HCT116 (cell line): Measurements from ENCODE around the gene C4BPB. TPM values are rescaled to one million over a fixed set of nuclear protein-coding genes. Genes with fewer than 3 reads are reported as not detected.
A peak's percentile ranks its signal among the peaks of the same experiment; 100 is the strongest.

Experiments
- ATAC-seq: fragments of 200-7000 bp; cut with Tn5 transposase; 2 replicates; pipeline ENCODE4 v1.9.1; 2020; ENCODE audit warnings: mild to moderate bottlenecking, moderate library complexity
- BruUV-seq: library from RNA; stranded (reverse); fragments of 400-500 nt; replicated peaks from 2 replicates; lab custom pipeline; 2021; lab: Mats Ljungman, UMichigan
- CTCF ChIA-PET: fragments of 300-600 bp; sonication (Branson Sonifier 250); formaldehyde crosslinking; loops from one replicate; lab custom pipeline; 2021; ENCODE audit warnings: antibody characterized with exemption; lab: Charles Lee
- POLR2A ChIA-PET: fragments of 300-600, 350-600 bp; sonication (Branson Sonifier 250); formaldehyde crosslinking; loops from one replicate; lab custom pipeline; 2021; ENCODE audit warnings: antibody characterized with exemption; lab: Charles Lee
- RAD21 ChIA-PET, 2 experiments: fragments of 300-600 bp; sonication (Branson Sonifier 250); formaldehyde crosslinking; loops; one replicate each; lab custom pipeline; 2023; ENCODE audit warnings: low total read pairs in 2 of 2; ENCODE audit not compliant: uncharacterized antibody in 2 of 2, unreplicated experiment in 2 of 2, low non-redundant PET in 1 of 2; lab: Charles Lee
- DNase-seq: peaks from one replicate; pipeline ENCODE4 v3.0.0-alpha.2; 2010; ENCODE audit warnings: low read depth, low spot score
- H2AFZ ChIP-seq: fragments of 200-600 bp; shearing (Covaris generic), sonication (generic); 2 replicates; pipeline ENCODE4 v1.6.1; 2017; ENCODE audit warnings: low read depth, mixed run types, mixed read lengths, antibody characterized with exemption, low read length; ENCODE audit not compliant: poor library complexity, severe bottlenecking
- H3K27ac ChIP-seq: 2 replicates; pipeline ENCODE4 v1.5.1; 2012; ENCODE audit warnings: low read depth, low read length
- H3K27me3 ChIP-seq: fragments of 200-600 bp; sonication (generic); 2 replicates; pipeline ENCODE4 v1.6.1; 2016; ENCODE audit warnings: mixed run types, low read length, mixed read lengths; ENCODE audit not compliant: insufficient read depth
- H3K36me3 ChIP-seq, 2 experiments: fragments of 200-500 bp in 1 of 2; fragments of 200-600 bp in 1 of 2; sonication (Bioruptor generic) in 1 of 2; sonication (generic) in 1 of 2; 2 replicates each; pipeline versions ENCODE4 v1.5.1 to v1.6.1; 2014 to 2016; ENCODE audit warnings: low read length in 2 of 2, inconsistent platforms in 1 of 2, mixed read lengths in 1 of 2, mixed run types in 1 of 2; ENCODE audit not compliant: insufficient read depth in 2 of 2, control insufficient read depth in 1 of 2
- H3K4me1 ChIP-seq, 2 experiments: fragments of 200-600 bp in 1 of 2; sonication (generic) in 1 of 2; 2 replicates each; pipeline versions ENCODE4 v1.5.1 to v1.6.1; 2012 to 2017; ENCODE audit warnings: low read length in 2 of 2, inconsistent platforms in 1 of 2, mild to moderate bottlenecking in 1 of 2, mixed read lengths in 1 of 2, mixed run types in 1 of 2, moderate library complexity in 1 of 2; ENCODE audit not compliant: insufficient read depth in 2 of 2, control insufficient read depth in 1 of 2
- H3K4me2 ChIP-seq: fragments of 200-600 bp; sonication (generic); 2 replicates; pipeline ENCODE4 v1.6.1; 2017; ENCODE audit warnings: mixed run types, low read length, mixed read lengths
- H3K4me3 ChIP-seq, 2 experiments: fragments of 200-600 bp in 1 of 2; sonication (generic) in 1 of 2; replicated peaks in 1 of 2; 2 replicates each; pipeline ENCODE4 v1.5.1; 2011 to 2016; ENCODE audit warnings: low read length in 2 of 2, control low read depth in 1 of 2, low read depth in 1 of 2, mild to moderate bottlenecking in 1 of 2, mixed read lengths in 1 of 2, mixed run types in 1 of 2
- H3K79me2 ChIP-seq: fragments of 200-600 bp; sonication (generic); 2 replicates; pipeline ENCODE4 v1.6.1; 2017; ENCODE audit warnings: mild to moderate bottlenecking, mixed run types, low read length, moderate library complexity, mixed read lengths; ENCODE audit not compliant: insufficient read depth
- H3K9ac ChIP-seq: fragments of 200-600 bp; sonication (generic); 2 replicates; pipeline ENCODE4 v1.6.1; 2016; ENCODE audit warnings: low read length, mixed read lengths
- H3K9me2 ChIP-seq: fragments of 200-600 bp; sonication (generic), shearing (Covaris generic); 2 replicates; pipeline ENCODE4 v1.6.1; 2017; ENCODE audit warnings: mixed run types, mild to moderate bottlenecking, moderate library complexity; ENCODE audit not compliant: insufficient read depth
- H3K9me3 ChIP-seq, 2 experiments: fragments of 200-500 bp in 1 of 2; fragments of 200-600 bp in 1 of 2; sonication (Bioruptor generic) in 1 of 2; sonication (generic) in 1 of 2; 2 replicates each; pipeline ENCODE4 v1.6.1; 2014 to 2017; ENCODE audit warnings: low read length in 2 of 2, mixed read lengths in 2 of 2, inconsistent platforms in 1 of 2, low read depth in 1 of 2, mild to moderate bottlenecking in 1 of 2, mixed run types in 1 of 2, moderate library complexity in 1 of 2; ENCODE audit not compliant: control insufficient read depth in 1 of 2, insufficient read depth in 1 of 2
- H4K20me1 ChIP-seq: fragments of 200-600 bp; sonication (generic), shearing (Covaris generic); 2 replicates; pipeline ENCODE4 v1.6.1; 2017; ENCODE audit warnings: mixed run types, mild to moderate bottlenecking, moderate library complexity; ENCODE audit not compliant: insufficient read depth
- EGR1 ChIP-seq: IDR thresholded peaks from 2 replicates; pipeline ENCODE4 v1.6.1; 2012; ENCODE audit warnings: low read depth
- EZH2phosphoT487 ChIP-seq: fragments of 200-600 bp; IDR thresholded peaks from 2 replicates; pipeline ENCODE4 v1.6.1; 2018; ENCODE audit warnings: antibody characterized with exemption, borderline replicate concordance
- POLR2A ChIP-seq: IDR thresholded peaks from 2 replicates; pipeline ENCODE4 v1.7.0; 2011; ENCODE audit warnings: borderline replicate concordance; ENCODE audit not compliant: insufficient read depth, insufficient read length; ENCODE audit errors: extremely low read depth
- POLR2AphosphoS5 ChIP-seq: IDR thresholded peaks from 2 replicates; pipeline ENCODE4 v1.6.1; 2011; ENCODE audit warnings: mild to moderate bottlenecking, low read depth, low read length, moderate library complexity
- RAD21 ChIP-seq: IDR thresholded peaks from 2 replicates; pipeline ENCODE4 v1.6.1; 2012; ENCODE audit warnings: low read depth, mild to moderate bottlenecking
- SP1 ChIP-seq: IDR thresholded peaks from 2 replicates; pipeline ENCODE4 v1.6.1; 2012; ENCODE audit warnings: low read depth
- SRF ChIP-seq: IDR thresholded peaks from 2 replicates; pipeline ENCODE4 v1.6.1; 2012; ENCODE audit warnings: low read depth
- TCF7L2 ChIP-seq: IDR thresholded peaks from 2 replicates; pipeline ENCODE4 v1.7.0; 2011; ENCODE audit warnings: borderline replicate concordance, inconsistent platforms; ENCODE audit not compliant: insufficient read depth, insufficient read length; ENCODE audit errors: extremely low read depth
- YY1 ChIP-seq: IDR thresholded peaks from 2 replicates; pipeline ENCODE4 v1.6.1; 2011; ENCODE audit warnings: low read length, low read depth, moderate library complexity, mild to moderate bottlenecking; ENCODE audit not compliant: insufficient replicate concordance; ENCODE audit errors: extremely low read depth
- ZFX ChIP-seq: fragments of 450-650 bp; IDR thresholded peaks from 2 replicates; pipeline ENCODE4 v1.6.1; 2017
- intact Hi-C: fragments of 100-400 bp; cut with micrococcal nuclease; formaldehyde crosslinking; loops from 2 replicates; pipeline ENCODE4 v1.10.0; 2022
- total RNA-seq: library from RNA; stranded (reverse); gene quantifications from one replicate; pipeline ENCODE4 v1.2.1, GENCODE V29; 2021; ENCODE audit not compliant: unreplicated experiment
- TF ChIP-seq, protein P1 (sequence below): IDR thresholded peaks from 2 replicates; pipeline ENCODE4 v1.6.1; 2012
- TF ChIP-seq, protein P2 (sequence below), 3 experiments: fragments of 200-600 bp in 1 of 3; sonication (generic) in 1 of 3; IDR thresholded peaks in 2 of 3; conservative IDR thresholded peaks in 1 of 3; 2 replicates each; pipeline ENCODE4 v1.5.1; 2012 to 2017; ENCODE audit warnings: low read depth in 2 of 3, low read length in 2 of 3, antibody characterized with exemption in 1 of 3, borderline replicate concordance in 1 of 3, control low read depth in 1 of 3, mild to moderate bottlenecking in 1 of 3, mixed read lengths in 1 of 3, mixed run types in 1 of 3, moderate library complexity in 1 of 3; ENCODE audit not compliant: insufficient read depth in 1 of 3
- TF ChIP-seq, protein P3 (sequence below): IDR thresholded peaks from 2 replicates; pipeline ENCODE4 v1.6.1; 2012; ENCODE audit warnings: low read depth
- TF ChIP-seq, protein P4 (sequence below): IDR thresholded peaks from 2 replicates; pipeline ENCODE4 v1.6.1; 2012

C4BPB gene
- total RNA-seq, 1 experiment from 2014 or later: not detected

DNA sequence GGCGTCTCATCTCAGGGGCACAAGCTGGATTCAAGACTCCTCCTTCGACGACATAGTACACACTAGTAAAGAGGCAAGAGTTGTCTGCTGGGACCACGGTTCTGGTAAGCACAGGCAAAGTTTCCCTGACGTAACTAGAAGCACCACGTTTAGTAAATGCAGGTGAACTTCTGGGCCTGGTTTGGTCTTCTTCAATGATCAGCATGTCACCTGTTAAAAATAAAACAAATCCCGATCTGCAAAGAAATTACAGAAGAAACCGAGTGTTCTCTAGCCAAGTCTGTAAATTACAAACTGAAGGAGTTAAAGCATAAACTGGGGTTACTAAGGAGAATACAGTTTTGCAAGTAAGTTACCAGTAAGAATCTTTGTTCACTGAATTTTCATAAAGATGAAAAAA lies 39.1 kb upstream of the C4BPB start:
- H3K79me2 ChIP-seq: peaks cover 63% of the 10 kb centered on the region
- H3K4me1 ChIP-seq: peaks cover 11 to 29% of the 10 kb centered on the region in 2 experiments
- no peak overlapping the region for H3K27ac ChIP-seq

DNA sequence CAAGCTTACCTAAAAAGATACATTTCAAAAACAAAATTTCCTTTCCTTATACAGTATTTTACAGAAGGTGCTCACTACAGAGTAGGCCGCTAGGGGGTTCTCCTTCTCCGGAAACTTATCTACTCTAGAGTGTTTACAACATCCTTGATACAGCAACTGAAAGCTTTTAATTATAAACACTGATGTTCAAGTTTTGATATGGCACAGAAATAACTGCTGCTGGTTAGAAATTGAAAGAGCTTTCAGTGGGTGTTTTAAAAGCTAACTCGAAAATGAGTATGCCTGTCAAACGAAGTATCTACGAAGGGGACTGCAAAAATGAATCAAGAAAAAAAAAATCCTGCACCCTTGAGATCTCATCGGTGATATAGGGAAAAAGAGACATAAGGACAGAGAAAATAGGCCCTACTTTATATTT lies 38.7 kb upstream of the C4BPB start:
- peaks cover 58% of the 10 kb centered on the region for H3K79me2 ChIP-seq
- TF ChIP-seq, protein P1, sequence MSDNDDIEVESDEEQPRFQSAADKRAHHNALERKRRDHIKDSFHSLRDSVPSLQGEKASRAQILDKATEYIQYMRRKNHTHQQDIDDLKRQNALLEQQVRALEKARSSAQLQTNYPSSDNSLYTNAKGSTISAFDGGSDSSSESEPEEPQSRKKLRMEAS: no peak
- TF ChIP-seq, protein P2, sequence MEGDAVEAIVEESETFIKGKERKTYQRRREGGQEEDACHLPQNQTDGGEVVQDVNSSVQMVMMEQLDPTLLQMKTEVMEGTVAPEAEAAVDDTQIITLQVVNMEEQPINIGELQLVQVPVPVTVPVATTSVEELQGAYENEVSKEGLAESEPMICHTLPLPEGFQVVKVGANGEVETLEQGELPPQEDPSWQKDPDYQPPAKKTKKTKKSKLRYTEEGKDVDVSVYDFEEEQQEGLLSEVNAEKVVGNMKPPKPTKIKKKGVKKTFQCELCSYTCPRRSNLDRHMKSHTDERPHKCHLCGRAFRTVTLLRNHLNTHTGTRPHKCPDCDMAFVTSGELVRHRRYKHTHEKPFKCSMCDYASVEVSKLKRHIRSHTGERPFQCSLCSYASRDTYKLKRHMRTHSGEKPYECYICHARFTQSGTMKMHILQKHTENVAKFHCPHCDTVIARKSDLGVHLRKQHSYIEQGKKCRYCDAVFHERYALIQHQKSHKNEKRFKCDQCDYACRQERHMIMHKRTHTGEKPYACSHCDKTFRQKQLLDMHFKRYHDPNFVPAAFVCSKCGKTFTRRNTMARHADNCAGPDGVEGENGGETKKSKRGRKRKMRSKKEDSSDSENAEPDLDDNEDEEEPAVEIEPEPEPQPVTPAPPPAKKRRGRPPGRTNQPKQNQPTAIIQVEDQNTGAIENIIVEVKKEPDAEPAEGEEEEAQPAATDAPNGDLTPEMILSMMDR (IDR thresholded peaks at IDR 0.05 in 2 of 3, conservative IDR thresholded peaks at IDR 0.05 in 1 of 3; ENCODE audit: borderline replicate concordance in 1 of 3, insufficient read depth in 1 of 3, low read depth in 2 of 3, low read length in 2 of 3): peak; percentile 71 to 86 (median 76)
- TF ChIP-seq ZFX (no peak), SRF (no peak), TCF7L2 (no peak), POLR2AphosphoS5 (no peak), EGR1 (0 out of 2 replicates have a peak, but pooled peaks have one; percentile 12), RAD21 (peak; percentile 67), EZH2phosphoT487 (no peak)
- TF ChIP-seq, protein P3, sequence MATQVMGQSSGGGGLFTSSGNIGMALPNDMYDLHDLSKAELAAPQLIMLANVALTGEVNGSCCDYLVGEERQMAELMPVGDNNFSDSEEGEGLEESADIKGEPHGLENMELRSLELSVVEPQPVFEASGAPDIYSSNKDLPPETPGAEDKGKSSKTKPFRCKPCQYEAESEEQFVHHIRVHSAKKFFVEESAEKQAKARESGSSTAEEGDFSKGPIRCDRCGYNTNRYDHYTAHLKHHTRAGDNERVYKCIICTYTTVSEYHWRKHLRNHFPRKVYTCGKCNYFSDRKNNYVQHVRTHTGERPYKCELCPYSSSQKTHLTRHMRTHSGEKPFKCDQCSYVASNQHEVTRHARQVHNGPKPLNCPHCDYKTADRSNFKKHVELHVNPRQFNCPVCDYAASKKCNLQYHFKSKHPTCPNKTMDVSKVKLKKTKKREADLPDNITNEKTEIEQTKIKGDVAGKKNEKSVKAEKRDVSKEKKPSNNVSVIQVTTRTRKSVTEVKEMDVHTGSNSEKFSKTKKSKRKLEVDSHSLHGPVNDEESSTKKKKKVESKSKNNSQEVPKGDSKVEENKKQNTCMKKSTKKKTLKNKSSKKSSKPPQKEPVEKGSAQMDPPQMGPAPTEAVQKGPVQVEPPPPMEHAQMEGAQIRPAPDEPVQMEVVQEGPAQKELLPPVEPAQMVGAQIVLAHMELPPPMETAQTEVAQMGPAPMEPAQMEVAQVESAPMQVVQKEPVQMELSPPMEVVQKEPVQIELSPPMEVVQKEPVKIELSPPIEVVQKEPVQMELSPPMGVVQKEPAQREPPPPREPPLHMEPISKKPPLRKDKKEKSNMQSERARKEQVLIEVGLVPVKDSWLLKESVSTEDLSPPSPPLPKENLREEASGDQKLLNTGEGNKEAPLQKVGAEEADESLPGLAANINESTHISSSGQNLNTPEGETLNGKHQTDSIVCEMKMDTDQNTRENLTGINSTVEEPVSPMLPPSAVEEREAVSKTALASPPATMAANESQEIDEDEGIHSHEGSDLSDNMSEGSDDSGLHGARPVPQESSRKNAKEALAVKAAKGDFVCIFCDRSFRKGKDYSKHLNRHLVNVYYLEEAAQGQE: no peak

More for the DNA sequence above, 39.1 kb upstream of the C4BPB start:
- Histone ChIP-seq H3K9me2 (no peaks in the 10 kb centered on the region), H3K4me2 (peak overlapping the region; percentile 73), H3K9ac (peak overlapping the region; percentile 96), H3K36me3 (peaks cover 14 to 30% of the 10 kb centered on the region in 2 experiments), H3K9me3 (no peaks in the 10 kb centered on the region), H3K27me3 (no peaks in the 10 kb centered on the region), H3K4me3 (peak overlapping the region; percentile 88 to 90), H4K20me1 (peaks cover 8% of the 10 kb centered on the region; the same call in 1 of the 2 replicates), H2AFZ (no peak overlapping the region)
- ATAC-seq (no peak), DNase-seq (no peak)
- TSS peak; percentile 32 for BruUV-seq
- POLR2A ChIA-PET: no interaction called here
- intact Hi-C loops: no loop called here
- RAD21 ChIA-PET: interaction anchor here in 1 of 2 experiments (0.6 kb wide), 1 partner anchor 244 kb away, joined by 3 read pairs; no protein-coding TSS in a partner anchor
- TF ChIP-seq POLR2AphosphoS5 (no peak), RAD21 (no peak), YY1 (no peak), POLR2A (no peak), SP1 (no peak)
- TF ChIP-seq, protein P4, sequence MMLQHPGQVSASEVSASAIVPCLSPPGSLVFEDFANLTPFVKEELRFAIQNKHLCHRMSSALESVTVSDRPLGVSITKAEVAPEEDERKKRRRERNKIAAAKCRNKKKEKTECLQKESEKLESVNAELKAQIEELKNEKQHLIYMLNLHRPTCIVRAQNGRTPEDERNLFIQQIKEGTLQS: no peak
- TF ChIP-seq, all 23 proteins: peak for 0
- CTCF ChIA-PET: interaction anchor here (1.1 to 1.2 kb wide), 3 partner anchors 9 to 26 kb away, joined by 4 to 8 read pairs (median 5); partner anchors contain the start of gene C1orf116

More for the DNA sequence above, 38.7 kb upstream of the C4BPB start:
- peaks cover 11 to 29% of the 10 kb centered on the region in 2 experiments for H3K4me1 ChIP-seq
- no peaks in the 10 kb centered on the region for H3K9me2 ChIP-seq
- H3K27ac ChIP-seq: peak overlapping the region; percentile 85
- peak overlapping the region; percentile 73 for H3K4me2 ChIP-seq
- intact Hi-C loops: loop anchor here (2.0 kb wide), 1 partner anchor 45 kb away; no protein-coding TSS in a partner anchor
- CTCF ChIA-PET: interaction anchor here (1.1 to 1.2 kb wide), 4 partner anchors 10 to 35 kb away, joined by 3 to 8 read pairs (median 4); partner anchors contain the start of gene C1orf116
- peaks cover 8% of the 10 kb centered on the region; the same call in 1 of the 2 replicates for H4K20me1 ChIP-seq
- ATAC-seq (no peak), DNase-seq (no peak)
- RAD21 ChIA-PET: interaction anchor here in 1 of 2 experiments (0.6 kb wide), 1 partner anchor 243 kb away, joined by 3 read pairs; no protein-coding TSS in a partner anchor
- H3K27me3 ChIP-seq: no peaks in the 10 kb centered on the region
- BruUV-seq: no TSS peak
- H3K36me3 ChIP-seq: peaks cover 14 to 30% of the 10 kb centered on the region in 2 experiments
- H3K9me3 ChIP-seq: no peaks in the 10 kb centered on the region
- POLR2A ChIA-PET: no interaction called here
- H3K4me3 ChIP-seq: peak overlapping the region; percentile 88 to 90
- peak overlapping the region; percentile 96 for H3K9ac ChIP-seq
- no peak overlapping the region for H2AFZ ChIP-seq
